Measurements from ENCODE around the gene LGALS13.

LGALS13 gene, protein sequence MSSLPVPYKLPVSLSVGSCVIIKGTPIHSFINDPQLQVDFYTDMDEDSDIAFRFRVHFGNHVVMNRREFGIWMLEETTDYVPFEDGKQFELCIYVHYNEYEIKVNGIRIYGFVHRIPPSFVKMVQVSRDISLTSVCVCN

DNA sequence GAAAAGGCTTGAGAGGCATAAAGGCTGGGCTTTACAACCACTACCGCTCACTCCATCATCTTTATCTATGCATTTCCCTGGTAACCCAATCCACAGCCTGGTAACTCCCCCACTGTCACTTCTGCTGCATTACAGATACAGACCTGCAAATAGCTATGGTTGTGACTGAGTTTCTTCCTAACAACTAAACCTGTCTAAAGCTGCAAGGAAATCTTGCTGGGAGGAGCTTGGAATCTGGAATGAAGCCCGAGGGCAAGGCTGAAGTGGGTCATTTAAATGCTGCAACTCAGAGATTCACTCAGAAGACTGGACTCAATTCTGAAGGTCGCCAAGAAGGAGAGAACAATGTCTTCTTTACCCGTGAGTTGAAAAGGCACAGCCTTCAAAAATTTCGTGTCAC is at the start of gene LGALS13:
LGALS13 (plus strand) TSS at position 301 of the 400 bp plus-strand sequence; CDS start at position 346, 45 bp downstream.
- no peak for FAIRE-seq

DNA sequence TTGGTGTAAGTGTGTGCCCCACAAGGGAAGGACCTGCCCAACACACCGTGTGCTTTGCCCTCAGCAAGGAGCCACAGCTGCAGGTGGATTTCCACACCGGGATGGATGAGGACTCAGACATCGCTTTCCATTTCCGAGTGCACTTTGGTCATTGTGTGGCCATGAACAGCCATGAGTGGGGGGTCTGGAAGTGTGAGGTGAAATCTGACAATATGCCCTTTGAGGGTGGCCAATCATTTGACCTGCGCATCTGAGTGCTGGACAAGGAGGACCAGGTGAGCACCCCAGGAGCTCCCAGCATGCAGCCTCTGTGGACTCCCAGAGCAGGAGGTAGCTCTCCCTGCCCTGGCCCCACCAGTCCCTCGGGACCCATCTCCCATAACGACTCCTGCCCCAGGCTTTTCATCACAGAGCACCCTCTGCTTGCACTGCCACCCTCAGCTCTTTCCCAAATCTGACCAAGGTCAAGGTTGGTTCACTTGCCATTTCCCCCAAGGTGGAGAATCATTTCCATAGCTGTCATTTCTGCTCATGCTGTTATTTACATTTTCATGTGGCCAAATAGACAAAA is 49.2 kb upstream of the LGALS13 start:
- no peak for FAIRE-seq

DNA sequence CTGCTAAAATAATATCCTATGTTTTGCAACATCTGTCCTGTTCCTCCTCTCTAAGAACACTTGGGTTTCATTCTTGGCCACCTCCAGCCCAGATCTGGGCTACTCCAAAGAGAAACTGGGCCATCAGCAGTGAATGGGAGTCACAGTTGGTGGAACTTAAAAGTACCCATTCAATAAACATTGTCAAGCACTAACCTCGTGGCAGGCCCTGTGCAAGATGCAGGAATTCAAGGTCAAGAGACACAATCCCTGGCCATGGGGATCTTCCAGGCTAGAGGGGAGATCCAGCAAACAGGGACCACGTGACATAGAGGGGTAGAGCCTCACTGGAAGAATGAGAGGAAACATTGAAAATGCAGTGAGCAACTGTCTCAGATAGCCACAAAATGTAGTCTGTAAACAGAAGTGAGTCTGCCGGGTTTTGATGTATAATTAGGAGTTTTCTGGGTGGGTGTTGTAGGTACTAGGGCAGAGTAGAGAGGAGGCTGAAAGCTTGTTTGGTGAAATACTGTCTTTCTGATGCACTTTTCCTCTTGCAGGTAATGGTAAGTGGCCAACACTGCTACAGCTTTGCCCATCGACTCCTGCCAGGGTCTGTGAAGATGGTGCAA is 47.5 kb upstream of the LGALS13 start:
- FAIRE-seq: no peak

DNA sequence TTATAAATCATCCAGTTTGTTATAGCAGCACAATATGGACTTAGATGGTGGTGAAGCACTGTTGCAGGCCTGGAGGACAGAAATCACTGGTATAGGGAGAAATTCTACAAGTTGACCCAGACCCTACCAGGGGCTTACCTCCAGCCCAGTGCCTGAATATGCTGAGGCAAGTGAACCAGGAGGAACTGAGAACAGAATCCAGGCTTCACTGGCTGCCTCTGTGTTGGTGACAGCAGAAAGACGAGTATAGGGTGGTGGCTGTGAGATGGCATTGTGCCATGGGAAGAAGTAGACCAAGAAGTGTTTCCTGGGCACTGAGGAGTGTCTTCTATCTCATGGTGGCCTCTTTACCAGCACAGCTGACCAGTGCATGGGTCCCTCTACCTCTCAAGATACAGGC is 46.4 kb upstream of the LGALS13 start:
- no peak for FAIRE-seq

DNA sequence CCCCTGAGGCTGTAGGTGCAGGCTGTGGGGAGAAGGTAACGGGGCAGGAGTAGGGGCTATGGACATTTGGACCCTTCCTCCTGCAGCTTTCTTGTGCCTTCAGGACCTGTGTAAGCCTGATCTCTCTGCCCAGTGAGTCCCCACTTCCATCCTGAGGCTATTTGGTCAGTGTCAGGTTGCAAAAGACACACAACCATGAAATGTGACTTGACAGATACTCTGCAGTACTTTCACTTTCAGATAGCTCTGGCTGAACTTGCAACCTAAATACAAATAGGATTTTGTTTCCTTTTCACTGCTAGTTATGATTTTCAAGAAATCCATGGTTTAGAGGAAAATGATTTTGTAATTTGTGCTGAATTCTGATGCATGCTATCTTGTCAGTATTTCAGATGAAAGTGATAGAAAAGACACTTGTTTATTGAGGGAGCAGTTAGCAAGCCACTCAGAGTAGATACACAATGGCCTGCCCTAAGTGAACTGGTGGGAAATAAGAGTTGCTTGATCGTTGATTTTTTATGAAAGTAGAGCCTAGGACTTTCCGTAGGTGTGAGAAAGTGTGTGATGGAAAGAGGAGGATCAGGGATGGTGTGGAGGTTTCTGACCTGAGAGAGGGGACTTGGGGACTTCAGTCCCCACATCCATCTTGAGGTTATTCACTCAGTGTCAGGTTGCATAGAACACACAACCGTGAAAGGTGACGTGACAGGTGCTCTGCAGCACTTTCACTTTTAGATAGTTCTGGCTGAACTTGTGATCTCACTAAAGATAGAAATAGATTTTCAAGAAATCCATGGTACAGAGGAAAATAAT is 44.3 kb upstream of the LGALS13 start:
- FAIRE-seq: no peak

DNA sequence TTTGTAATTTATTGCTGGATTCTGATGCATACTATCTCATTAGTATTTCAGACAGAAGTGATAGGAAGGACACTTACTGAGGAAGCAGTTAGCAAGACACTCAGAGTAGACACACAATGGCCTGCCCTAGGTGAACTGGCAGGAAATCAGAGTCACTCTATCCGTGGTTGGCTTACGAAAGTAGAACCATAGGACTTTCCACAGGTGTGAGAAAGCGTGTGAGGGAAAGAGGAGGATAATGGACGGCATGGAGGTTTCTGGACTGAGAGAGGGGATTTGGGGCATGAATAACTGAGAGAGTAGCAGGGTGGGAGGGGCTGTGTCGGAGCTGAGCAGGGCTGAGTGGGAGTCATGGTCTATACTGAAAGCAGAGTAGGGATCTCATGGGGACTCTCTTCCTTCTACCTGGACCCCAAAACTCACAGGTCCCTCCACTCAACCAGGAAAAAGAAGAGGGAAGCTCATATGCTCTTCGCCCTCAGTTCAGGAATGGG is 43.7 kb upstream of the LGALS13 start:
- no peak for FAIRE-seq

DNA sequence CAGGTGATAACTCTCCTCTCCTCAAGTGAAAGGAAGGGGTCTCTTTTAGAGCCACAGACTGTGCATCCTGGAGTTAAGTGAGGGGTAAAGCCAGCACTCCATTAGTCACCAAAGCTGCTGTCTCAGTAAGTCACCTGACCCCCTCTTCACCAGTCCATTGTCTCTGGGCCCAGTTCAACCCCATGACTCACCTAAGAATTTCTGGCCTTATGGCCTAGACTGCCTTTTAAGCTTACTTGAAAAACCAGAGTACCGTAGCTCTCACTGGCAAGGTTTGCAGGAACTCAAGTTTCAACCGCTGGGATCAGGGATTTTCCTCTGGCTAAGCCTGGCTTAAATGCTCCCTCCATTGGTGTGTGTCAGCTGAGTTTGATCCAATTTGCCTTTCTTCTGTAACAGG is 38.9 kb upstream of the LGALS13 start:
- no peak for FAIRE-seq

DNA sequence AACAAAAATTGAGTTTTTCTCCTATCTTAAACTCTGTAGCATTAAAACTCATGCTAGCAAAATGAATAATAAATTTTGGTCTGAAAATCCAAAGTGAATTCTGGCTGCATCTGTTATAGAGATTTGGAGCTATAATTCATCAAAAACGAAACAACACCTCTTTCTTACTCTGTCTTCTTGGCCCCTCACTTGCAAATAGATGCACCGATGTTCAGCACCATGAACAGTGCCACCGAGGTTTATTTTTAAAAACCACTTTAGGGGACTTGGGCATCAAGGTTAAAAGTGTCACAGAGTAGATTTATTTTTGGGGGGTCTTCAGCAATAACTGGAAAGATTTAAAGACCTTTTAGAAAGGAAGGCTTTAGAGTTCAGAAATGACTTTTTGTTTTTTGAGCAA is 36.3 kb upstream of the LGALS13 start:
- no peak for FAIRE-seq

DNA sequence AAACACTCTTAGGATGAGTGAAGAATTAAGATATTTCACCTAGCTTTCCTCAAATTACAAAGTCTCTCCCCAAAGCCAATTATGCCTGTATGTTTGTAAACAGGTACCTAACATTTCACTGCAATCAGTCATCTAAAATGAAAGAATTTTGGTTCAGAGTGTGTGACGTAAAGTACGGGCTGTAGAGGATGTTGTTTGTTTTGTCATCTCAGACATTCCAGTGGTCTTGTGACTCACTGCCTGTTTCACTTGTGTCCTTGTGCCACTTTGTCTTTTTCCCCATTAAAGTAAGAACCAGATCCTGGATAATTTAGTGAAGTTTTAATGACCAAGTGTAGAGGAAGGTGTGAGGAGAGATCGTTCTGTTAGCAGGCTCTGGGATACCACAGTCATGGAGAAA is 33.7 kb upstream of the LGALS13 start:
- FAIRE-seq: no peak

DNA sequence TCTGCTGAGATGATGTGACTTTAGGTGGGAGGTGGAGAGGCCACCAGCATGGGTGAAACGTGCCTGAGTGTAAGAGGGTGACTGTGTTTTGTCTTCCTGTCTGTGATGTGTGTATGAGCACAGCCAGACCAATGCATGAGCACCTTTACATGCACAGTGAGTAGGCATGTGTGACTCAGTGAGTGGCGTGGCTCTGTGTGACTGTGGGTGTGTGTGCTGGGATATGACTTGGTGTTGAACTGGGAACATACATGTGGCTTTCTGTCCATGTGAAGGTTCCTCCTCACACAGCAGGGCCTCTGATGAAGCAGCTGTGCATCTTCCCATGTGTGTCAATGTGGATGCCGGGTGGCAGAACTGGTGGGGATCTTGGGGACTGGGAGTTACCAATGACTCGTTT is 19.9 kb upstream of the LGALS13 start:
- FAIRE-seq: no peak

DNA sequence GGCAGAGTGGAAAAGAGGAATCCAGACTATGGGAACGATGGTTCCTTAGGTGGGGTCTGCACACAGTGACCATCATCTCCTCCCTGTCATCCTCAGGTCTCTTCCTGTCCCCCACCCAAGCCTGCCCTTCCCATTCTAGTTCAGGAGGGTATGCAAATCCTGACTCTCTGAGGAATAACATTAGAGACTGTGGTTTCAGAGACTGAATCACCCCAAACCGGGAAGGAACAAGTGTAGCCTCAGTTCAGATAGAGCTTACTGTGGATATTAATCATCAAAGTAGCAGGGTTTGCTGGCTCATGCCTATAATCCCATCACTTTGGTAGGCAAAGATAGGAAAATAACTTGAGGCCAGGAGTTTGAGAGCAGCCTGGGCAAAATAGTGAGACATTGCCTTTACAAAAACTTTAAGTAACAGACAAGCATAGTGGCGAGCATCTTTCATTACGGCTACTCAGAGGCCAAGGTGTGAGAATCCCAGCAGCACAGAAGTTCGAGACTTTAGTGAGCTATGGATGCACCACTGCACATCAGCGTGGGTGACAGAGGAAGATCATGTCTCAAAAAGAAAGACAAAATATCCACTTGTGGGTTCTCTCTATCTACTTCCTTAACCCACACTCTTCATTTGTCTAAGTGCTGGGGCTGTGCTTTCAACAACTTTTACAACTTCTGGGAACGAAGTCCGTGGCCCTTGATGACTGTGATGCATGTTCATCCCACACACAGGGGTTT is 19.3 kb upstream of the LGALS13 start:
- no peak for FAIRE-seq

DNA sequence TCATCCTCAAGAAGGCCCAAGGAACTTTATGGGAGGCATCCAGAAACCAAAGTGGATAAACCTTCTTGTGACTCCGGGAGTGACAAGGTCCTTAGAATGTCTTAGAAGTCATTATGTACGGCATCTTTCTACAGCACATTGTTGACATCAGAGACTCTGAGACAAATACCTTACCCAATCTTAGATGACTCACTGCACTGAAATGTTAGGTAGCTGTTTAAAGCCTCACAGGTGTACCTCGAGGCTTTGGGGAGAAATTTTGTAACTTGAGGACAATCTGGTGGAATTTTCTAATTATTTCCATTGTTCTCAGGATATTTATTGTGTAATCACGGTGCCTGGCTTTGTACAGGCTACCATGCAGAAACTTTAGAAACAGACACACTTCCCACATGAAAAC is 14.8 kb upstream of the LGALS13 start:
- FAIRE-seq: no peak

DNA sequence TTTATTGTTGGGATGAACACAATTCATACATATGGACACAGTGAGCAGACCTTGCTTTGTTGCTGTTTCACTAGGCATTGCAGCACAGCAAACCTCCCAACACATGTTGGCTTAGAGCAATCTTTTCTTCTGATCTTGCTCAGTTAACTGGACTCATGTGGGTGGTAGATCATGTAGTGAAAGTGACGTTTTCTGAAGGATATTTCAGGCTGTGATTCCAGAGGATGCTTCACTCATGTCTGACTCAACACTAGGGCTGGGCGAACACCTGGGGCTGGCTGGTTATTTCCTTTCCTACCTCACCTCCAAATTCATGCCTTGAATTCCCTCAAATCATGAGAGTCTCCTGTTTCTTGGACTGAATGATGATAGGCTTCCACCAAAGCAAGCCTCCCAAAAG is 14.3 kb upstream of the LGALS13 start:
- no peak for FAIRE-seq

DNA sequence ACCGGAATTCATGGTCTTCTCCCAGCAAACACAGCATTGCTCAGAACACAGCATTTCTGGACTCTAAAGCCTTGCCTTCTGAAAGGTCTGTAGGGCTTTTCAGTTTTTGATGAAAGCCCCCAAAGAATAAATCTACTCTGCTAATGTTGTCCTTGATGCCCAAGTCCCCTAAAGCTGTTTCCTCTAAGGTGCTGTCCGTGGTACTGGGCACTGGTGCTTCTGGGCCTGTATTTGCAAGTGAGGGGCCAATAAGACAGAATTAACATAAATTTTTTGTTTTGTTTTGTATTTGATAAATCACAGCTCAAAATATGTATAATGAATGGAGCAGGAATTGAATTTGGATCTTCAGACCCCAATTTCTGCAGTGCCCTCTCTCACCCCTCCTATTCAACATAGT is 12.1 kb upstream of the LGALS13 start:
- FAIRE-seq: no peak

DNA sequence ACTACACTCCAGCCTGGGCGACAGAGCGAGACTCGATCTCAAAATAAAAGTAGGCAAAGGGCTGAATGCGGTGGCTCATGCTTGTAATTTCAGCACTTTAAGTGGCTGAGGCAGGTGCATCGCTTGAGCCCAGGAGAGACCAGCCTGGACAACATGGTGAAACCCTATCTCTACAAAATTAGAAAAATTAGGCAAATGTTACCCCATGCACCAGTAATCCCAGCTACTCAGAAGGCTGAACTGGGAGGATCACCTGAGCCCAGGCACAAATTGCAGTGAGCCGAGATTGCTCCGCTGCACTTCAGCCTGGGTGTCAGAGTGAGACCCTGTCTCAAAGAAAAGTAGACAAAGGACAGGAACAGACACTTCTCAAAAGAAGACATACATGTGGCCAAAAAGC is 9.9 kb upstream of the LGALS13 start:
- FAIRE-seq: no peak

DNA sequence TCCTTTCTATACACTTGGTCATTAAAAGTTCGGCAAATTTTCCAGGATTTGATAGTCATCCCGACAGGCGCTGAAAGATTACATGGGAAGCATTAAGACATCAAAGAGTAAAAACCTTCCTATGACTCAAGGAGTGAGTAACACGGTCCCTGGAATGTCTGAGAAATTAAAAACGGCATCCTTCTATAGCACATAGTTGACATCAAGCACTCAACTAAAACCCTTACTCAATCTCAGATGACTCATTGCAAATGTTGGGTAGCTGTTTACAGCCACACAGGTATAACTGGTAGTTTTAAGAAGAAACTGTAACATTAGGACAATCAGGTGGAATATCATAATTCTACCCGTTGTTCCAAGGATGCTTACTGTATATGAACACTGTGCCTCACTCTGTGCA is 6.4 kb upstream of the LGALS13 start:
- FAIRE-seq: no peak

DNA sequence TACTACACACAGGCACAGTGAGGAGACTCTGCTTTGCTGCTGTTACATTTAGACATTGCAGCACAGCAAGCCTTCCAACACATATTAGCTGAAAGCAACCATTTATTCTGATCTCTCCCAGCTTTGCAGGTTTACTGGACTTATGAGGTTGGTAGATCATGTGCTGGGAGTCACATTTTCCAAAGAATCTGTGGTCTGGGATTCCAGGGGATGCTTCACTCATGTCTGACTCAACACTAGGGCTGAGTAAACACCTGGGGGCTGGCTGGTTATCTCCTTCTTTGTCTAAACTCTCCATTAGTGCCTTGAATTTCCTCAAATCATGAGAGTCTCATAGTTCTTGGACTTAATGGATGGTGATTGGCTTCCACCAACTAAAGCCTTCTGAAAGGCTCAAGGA is 5.4 kb upstream of the LGALS13 start:
- no peak for FAIRE-seq

DNA sequence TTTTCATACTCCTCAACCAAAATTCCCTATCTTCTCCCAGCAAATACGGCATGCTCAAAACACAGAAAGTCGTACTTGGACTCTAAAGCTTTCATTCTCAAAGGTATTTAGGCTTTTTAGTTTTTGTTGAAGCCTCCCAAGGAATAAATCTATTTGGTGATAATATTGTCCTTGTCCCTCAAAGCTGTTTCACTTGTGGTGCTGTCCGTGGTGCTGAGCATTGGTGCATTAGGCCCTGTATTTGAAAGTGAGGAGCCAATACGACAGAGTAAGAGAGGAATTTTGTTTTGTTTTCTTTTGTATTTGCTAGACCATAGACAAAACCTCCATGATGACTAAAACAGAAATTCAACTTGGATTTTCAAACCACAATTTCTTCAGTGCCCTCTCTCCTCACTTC is 3.2 kb upstream of the LGALS13 start:
- no peak for FAIRE-seq

DNA sequence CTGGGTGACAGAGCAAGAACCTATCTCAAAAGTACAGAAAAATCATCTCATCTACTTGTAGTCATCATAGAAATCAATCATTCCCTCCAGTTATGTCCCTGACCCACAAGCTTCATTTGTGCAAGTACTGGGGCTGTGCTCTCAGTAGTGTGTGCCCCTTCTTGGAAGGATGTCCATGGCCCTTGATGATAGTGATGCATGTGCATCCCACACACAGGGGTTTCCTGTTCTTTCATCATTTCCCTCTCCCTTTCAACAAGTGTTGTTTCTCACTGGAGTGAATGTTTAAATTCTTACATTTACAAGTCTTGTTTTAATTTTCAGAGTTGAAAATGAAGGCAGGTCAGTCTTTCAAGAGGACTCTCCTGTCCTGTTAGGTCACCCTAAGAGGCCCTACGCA is 1.5 kb downstream of the LGALS13 start:
- FAIRE-seq: no peak

DNA sequence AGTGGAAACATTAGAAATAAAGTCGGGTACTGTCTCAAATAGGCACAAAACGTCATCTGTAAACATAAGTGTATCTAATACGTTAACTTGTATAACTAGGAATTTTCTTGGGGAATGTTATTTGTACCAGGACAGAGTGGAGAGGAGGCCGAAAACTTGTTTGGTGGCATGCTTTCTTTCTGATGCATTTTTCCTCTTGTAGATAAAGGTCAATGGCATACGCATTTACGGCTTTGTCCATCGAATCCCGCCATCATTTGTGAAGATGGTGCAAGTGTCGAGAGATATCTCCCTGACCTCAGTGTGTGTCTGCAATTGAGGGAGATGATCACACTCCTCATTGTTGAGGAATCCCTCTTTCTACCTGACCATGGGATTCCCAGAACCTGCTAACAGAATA is 4.7 kb downstream of the LGALS13 start:
- FAIRE-seq: no peak

DNA sequence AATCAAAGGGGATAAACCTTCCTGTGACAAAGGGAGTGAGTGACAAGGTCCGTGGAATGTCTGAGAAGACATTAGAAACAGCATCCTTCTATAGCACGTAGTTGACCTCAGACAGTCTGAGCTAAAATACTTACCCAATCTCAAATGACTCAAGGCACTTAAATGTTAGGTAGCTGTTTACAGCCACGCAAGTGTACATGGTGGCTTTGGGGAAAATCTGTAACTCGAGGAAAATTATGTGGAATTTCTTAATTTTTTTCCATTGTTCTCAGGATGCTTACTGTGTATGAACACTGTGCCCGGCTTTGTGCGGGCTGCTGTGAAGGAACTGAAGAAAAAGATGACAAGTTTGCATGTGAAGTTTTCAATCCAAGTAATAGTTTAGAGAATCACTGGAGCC is 5.2 kb downstream of the LGALS13 start:
- FAIRE-seq: no peak

DNA sequence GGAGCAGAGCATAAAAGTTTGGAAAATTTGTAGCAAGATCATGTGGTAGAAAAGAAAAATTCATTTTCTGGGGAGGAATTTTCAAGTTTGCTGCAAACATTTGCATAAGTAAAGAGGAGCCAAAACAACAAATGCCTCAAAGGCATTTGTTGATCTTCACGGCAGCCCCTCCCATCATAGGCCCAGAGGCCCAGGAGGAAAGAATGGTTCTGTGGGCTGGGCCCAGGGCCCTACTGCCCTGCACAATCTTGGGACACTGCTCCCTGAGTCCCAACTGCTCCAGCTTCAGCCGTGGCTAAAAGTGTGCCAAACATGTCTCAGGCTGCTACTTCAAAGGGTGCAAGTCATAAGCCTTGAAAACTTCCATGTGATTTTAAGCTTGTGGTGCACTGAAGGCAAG is 11.3 kb downstream of the LGALS13 start:
- no peak for FAIRE-seq

DNA sequence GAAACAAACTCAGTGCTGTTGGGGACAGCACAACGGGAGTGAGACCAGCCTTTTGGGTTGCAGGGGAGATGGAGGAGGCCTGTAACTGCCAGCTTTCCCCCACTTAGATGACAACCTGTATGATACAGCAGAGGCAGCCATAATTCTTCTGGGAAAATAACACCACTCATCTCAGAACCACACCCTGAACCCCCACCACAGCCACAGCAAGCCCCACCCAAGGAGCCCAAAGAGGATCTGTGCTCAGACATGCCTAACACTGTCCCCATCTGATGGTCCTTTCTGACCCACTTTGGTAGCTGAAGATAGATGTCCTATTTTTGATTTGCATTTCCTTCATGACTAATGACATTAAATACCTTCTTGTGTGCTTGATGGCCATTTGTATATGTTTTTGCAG is 15.4 kb downstream of the LGALS13 start:
- no peak for FAIRE-seq
